SHP77 (cell line): ENCODE measurements around the gene NCK2.

Source experiments
- DNase-seq, 2 experiments: peaks; one replicate each; lab custom pipeline; 2025; lab: John Stamatoyannopoulos, UW

The NCK2 gene

DNA sequence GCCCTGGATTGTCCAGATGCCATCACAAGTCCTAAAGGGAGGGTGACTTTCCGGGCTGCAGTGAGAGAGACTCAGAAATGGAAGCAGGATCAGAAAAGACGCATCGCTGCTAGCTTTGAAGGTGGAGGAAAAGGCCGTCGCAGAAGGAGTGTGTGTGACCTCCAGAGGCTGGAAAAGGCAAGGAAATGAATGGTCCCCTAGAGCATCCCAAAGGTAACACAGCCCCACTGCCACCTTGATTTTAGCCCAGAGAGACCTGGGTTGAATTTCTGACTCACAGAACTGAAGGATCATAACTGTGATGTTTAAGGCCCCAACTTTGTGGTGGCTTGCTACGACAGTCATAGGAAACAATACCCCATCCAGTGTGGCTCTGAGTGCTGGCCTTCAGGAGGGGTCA, 8.6 kb upstream of the NCK2 start:
- no peak for DNase-seq

DNA sequence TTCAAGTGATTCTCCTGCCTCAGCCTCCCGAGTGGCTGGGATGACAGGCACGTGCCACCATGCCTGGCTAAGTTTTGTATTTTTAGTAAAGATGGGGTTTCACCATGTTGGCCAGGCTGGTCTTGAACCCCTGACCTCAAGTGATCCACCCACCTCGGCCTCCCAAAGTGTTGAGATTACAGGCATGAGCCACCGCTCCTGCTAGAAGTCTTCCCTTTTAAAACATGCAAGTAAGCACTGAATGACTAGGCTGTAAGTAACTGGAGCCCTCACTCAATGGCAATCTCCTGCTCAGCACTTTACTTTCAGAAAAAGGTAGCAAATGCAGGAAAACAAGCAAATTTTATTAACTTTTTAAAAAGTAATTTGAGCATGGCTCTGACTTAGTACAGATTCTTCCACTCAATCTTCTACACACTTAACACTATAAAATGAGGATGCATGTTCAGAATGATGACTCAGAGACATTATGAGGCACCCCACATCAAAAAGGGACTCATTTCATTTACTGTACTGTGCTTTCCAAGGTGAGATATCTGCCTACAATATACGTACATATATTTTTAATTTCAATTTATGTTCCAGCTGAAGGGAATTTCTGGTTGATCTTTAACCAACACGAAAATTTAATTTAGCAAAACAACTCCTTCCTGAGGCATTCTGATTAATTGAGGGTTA, 6.6 kb upstream of the NCK2 start:
- DNase-seq, result no peak

DNA sequence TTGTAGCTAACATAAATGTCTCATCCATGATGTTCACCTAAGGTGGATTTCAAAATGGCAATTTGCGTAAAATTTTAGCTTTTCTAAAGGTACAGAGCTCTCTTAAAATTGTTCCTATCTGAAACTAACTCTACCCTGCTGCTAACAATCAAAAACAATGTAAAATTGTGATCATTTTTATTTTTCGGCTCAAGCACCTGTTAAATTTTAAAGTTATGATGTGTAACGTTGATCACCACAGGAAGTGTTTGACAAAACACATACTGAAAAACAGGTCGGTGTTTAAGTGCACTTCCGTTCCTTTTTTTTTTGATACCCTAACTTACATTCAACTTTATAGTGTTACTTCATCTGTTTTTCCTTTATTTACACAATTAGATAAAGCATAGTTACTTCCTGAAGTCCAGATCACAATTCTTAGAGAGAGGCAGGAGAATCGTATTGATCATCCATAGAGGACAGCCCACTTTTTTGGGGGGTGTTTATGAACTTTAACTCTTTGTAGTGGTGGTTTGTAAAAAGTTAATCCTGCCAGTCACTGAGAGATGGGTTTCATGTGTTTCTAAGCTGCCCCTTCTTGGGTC, 6.0 kb upstream of the NCK2 start:
- DNase-seq, result no peak

DNA sequence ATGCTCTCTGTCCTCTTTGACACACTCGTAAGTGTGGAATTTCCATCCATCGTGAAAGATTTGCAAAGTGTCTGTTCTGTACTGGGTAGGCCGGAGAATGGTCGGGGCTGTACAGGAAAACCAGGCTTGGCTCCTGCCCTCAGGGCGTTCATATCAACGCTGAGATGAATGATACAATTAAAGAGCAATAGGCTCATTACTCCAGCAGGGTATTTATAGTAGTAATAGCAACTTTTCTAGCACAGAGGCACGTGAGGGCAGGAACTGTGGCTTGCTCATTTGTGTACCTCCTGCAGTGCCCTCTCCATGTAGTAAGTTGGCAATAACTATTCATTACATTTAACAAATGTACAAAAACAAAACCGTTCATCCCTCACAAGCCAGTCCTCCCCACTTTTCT, 5.3 kb upstream of the NCK2 start:
- no peak for DNase-seq

DNA sequence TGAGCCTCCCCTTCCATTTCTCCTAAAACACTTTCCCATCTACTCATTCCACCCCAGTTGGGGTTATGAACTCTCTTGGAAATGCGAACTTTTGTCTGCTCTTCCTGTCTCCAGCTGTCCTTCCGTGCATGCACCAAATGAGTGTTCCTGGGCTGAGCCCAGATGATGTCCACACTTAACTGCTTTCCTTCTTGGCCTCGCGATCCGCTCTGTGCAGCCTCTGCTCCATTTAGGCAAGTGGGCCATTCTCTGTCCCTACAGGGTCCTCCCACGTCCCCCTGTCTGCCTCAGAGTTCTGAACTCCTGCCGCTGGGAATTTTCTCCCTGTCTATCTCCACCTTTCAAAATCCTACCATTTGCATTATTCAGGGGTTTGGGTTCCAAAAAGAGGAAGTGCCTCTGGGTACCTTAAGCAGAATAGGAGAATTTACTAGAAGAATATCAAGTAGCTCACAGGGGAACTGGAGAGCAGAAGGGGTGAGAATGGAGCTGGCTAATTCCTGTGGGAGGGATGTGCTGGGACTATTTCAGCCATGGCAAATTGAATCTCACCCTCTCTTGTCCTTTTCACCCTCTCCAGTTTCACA, 4.7 kb upstream of the NCK2 start:
- DNase-seq, result no peak

DNA sequence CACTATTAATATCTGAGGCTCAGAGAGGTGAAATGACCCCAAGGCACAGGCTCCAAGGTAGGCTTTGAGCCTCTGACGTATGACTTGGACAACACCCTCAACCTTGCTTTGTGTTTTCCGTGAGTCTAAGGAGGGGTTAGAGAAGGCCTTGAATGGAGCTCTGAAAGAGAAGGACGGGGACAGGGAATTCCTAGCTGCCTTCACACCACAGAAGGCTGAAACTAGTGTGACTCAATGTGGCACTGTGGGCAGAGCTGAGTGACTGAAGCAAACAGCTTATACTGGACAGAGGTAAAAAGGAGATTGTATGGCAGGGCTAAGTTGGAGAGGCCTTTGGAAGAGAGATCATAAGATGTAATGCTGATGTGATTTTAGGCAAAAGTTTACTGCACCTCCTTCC, 3.5 kb upstream of the NCK2 start:
- DNase-seq, result no peak

DNA sequence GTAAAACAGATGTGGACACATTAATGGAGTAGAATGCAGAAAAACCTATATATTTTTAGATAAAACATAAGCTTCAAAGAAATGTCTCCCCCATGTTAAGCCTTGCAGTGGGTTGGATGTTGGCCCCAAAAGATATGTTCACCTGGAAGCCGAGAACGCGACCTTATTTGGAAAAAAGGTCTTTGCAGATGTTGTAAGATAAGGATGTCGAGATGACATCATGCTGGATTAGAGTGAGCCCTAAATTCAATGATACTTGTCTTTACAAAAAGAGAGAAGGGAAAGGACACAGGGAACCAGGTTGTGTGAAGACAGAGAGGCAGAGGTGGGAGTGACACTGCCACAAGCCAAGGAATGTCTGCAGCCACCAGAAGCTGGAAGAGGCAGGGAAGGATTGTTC, 3.1 kb upstream of the NCK2 start:
- no peak for DNase-seq

DNA sequence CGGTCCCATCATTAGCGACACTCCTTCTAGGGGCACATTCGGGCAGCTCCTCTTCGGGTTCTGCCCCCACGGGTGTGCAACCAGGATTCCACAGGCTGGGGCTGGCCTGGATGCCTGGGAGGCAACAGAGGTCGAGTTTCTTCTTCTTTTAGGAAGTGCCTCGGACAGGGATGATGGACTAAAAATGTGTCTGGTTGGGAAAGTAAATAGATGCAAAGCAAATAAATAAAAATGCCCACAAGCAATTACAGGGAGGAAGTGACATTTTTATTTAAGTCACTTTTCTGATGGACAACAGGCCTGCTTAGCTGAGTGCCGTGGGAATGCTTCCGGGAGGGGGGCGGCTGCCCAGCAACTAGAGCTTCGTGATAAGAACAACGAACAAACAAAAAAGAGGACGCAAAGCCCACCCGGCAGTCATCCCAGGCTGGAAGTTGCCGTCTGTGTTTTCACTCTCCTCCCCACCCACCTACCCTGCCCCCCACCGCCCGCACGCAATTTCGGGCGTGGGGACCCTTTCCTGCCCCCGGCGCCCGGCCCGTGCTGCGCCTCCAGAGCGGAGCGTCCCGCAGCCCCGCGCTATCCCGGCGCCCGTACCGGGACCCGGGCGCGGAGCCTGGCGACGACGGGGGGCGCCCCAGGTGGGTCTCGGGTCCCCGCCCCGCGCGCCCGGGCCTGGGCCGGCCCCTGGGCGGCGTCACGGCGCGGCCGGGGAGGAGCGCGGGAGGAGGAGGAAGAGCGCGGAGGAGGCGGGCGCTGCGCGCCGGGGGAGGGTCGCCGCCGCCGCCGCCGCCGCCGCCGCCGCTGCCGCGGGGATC, 412 bp upstream of the NCK2 start:
- peak; percentile 17 to 43 for DNase-seq

DNA sequence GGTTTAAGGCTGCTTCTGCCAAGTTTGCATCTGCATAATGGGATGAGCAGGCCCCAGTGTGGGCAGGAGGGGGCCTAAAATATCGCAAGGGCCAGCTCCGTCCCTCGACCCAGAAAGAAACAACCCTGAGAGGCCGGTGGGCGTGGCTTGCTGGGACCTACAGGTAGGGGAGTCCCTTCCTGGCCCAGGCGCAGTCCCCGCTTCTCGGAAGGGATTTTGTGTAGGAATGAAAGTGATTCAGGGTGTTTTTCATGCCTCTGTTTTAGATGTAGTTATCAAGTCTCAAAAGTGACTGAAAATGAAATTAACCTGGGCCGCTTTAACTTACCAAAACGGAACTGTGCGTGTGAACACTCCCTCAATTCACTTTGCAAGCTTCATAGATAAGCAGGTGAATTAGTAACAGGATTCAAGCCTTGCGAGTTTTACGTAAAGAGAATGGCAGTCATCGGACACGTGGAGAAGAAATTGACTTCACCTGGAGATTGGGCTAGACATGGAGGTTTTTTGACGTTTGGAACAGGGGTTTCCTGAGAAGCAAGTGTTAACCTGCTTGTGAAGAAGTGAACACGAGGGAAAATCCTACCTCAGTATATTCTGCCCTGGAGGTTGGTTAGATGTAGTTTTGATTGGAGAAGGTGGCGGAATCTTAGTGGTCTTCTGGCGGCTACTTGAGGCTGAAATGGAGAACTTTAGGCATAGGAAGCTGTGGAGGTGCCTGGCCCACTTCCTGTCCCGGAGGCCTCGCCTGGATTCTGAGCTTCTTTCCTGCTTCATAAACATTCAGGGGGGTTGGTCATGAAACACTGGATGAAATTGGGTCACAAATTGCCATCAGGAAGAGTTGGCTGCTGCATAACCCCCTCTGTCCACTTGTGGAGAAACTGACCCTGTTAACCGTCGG, 1.7 kb downstream of the NCK2 start:
- no peak for DNase-seq

DNA sequence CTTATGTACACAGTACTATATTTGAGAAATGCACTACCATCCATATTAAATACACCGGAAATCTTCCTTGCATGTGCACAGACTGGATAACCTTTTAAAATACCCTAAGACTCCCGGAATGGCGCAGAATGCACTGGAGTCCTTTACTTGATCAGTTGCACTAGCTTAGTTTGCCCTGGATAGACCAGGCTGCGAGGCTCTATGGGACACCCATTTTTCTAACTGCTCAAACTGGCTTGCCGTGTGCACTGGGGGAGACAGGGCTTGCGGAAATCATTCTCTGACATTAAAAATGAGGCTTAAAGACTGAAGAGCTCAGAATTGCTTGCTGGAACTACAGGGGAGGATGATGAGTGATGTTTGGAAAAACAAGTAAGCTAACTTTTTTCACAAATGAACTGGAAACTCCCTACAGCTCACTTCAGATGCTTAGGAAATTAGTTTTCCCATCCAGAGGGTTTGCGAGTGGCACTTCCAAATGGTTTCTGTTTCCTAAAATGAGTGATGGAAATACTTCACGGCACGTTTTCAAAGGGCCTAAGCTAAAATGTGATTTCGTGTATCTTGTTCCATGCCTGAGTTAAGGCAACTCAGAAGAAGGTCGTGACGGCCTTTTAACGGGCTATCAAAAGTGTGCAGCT, 2.7 kb downstream of the NCK2 start:
- no peak for DNase-seq

DNA sequence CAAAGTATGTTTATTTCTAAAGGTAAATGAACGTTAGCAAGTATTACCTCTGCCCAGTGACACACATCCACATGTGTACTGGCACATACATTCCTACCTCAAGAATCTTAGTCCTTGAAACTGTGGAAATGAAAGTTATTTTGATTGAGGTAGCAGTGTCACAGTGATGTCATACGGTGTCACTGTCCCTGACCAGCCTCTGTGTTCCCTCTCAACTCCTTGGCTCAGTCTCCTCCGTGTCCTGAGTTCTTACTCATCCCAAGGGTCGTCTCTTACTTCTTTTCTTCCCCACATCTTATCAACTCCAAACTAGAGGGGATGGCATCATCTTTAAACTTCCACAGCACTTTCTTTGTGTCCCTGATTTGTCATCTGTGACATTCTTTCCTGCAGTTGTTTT, 3.3 kb downstream of the NCK2 start:
- no peak for DNase-seq

DNA sequence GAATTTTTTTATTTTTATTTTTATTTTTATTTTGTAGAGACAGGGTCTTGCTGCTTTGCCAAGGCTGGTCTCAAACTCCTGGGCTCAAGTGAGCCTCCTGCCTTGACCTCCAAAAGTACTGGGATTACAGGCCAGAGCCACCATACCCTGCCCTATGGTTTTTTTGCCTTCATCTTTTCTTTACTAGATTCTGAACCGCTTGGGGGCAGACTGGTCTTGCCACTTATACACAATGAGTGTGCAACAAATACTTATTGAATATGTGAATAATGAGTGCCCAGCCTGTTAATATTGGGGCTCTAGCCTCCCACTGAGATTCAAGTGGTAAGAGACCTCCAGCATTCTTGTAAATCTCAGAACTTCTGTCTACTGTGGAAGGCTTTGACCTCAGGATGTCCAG, 3.9 kb downstream of the NCK2 start:
- no peak for DNase-seq

DNA sequence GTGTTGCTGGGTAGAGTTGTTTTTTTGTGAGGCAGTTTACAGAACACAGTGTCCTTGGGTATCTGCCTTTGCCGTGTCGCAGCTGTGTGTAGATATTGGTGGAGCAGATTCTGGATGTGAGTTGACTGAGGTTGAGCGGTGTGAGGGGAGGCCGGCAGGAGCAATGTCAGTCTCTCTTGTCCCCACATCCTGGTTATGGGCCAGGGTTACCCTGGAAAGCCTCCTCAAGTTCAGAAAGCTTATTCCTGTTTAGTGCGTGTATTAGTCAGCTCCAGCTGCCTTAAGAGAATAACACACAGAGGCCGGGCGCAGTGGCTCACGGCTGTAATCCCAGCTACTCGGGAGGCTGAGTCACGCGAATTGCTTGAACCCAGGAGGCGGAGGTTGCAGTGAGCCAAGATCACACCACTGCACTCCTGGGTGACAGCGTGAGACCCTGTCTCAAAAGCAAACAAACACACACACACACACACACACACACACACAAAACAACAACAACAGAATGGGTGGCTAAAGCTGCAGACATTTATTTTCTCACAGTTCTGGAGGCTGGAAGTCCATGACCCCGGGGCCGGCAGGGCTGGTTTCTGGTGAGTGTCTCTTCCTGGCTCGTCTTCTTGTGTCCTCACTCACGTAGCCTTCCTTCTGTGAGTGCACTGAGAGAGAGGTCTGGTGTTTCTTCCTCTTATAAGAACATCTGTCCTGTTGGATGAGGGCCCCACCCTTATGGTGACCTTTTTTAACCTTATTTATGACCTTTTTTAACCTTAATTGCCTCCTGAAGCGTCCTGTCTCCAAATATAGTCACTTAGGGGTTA, 5.1 kb downstream of the NCK2 start:
- no peak for DNase-seq

DNA sequence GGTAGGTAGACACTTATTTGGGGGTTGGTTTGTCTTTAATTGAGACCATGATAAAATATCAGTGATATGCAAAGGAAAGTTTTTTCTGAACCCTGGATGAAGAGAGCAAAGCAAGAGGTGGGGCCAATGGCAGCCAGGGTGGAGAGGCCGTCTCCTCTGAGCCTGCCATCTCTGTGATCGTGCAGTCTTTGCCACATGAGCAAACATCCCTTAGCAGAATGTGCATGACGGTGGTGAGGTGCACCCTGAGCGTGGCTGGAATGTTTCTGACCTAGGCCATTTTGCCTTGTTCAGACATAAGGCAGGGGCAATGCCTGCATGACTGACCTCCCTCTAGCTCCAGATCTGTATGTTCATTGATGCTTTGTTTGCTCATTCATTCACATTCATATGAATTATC, 6.0 kb downstream of the NCK2 start:
- DNase-seq, result no peak

DNA sequence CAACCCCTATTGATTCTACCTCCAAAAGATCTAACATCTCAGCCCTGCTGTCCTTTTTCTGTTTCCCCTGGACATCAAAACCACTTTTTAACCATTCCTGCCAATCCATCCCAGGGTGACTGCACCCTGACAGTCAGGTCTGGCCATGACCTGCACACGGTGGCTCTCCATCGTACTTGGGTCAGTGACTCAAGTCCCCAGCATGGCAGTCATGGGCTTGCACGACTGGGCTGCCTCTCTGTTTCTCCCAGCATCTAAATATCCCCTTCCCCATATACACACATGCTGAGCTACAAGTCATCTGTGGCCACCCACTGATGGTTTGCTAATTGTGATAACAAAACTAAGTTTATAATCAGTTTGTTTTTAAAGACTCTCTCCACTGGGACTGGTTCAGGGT, 6.6 kb downstream of the NCK2 start:
- no peak for DNase-seq

DNA sequence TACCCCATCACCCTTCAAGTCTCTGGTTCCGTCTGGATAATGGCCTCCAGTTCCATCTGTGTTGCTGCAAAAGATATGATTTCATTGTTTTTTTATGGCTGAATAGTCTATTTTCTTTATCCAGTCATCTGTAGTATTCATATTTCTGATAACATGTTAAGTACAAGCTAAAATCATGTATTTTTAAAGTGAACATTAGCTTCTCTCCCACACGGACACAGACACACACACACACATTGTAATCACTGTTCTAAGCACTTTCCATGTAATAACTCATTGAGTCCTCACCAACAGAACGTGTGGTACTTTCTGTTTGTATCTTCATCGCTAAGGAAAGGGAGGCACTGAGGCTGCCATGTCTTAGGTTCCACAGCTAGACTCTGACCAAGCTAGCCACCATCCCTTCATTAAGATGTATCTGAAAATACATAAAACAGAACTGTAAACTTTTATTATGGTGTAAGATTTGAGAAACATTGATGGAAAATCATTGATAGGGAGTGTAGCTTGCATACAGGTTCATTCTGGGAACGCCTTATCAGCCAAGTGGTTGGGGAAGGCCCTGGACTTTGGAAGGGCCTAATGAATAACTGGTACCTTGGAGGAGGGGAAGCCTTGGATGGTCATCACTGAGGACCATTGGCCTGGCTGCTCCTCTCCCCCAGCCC, 8.1 kb downstream of the NCK2 start:
- no peak for DNase-seq

DNA sequence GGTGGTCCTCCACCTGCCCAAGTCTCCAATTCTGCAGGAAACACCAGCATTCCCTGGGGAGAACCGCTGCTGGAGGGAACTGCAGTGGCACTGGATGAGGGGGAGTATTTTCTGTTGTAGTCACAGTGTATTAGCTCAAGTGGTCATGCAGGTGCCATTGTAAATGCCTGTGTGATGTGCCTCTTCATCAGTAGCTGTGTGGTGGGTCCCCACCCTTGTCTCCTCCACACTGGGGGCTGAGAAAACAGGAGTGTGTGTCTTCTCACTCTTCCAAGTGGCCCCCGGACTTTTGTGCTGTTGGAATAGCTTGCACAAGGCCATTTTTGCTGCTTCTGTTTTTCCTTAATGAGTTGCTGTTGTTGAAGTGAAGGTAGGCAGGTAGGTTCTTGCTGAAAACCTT, 8.7 kb downstream of the NCK2 start:
- no peak for DNase-seq

DNA sequence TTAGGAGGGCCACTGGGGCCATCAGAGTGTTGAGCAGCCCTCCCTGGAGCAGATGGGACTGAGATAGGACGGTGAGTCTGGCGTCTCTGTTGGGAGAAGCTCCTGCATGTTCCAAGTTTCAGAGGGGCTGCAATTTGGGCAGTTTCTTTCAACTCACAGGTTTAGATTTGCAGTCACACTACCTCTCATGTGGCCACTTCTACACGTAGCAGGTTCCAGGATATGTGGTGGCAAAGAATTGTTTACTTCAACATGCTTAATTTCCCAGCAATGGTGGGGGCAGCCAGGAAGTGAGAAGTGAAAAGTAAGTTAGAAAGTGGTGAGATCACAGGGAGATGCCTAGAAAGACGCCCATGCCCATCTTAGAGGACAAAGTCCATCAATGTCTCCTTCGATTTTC, 9.3 kb downstream of the NCK2 start:
- no peak for DNase-seq

DNA sequence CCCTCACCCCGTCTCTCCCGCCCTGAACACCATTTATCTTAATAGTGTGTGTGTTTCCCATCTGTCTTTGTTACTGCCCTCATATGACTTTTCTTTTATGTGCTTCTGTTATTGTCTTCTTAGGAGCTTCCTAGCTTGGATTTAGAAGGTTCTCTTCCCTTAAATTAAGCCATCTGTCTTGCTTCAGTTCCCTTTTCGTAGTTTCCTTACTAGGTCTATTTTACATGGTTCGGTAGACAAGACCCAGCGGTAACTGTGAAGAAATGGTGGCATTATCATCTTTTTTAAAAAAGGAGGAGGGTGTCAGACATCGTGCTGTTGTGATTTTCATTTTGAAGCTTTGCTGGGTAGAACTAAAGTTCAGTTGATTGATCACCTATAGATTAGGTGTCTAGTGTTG, 10.3 kb downstream of the NCK2 start:
- no peak for DNase-seq

DNA sequence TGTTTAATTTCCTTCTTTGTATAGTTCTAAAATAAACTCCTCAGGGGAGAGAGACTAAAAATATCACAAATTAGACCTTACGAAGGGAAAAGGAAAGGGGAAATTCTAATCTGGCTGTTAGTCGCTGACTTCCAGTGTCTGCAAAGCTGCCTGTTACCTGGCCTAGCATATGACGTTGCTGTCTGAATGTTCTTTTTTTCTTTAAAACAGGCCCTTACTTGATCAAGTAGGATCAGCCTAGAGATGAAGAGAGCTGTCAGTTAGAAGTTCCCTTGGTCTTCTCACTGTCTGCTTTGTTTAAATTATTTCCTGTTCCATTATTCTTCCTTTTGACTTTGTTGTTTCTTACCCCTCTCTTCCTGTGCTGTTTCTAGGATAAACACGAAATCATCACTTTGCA, 11.2 kb downstream of the NCK2 start:
- no peak for DNase-seq
